Naive thymus-derived CD4-positive, alpha-beta T cell (primary cell): ENCODE results near the gene HES6. TPM values are rescaled to one million over a fixed set of nuclear protein-coding genes. Genes with fewer than 3 reads are reported as not detected.

Experiments
- ATAC-seq: fragments of 150-1000 bp; cut with Tn5 transposase; 2 replicates; pipeline ENCODE4 v1.10.0; 2021; ENCODE audit warnings: mild to moderate bottlenecking, moderate library complexity
- CTCF ChIA-PET: fragments of 350-600 bp; sonication (Branson Sonifier 250); formaldehyde crosslinking; loops from one replicate; lab custom pipeline; 2021; ENCODE audit warnings: antibody characterized with exemption; lab: Charles Lee
- POLR2A ChIA-PET: fragments of 350-600 bp; sonication (Branson Sonifier 250); formaldehyde crosslinking; loops from one replicate; lab custom pipeline; 2021; ENCODE audit warnings: antibody characterized with exemption, inconsistent platforms; lab: Charles Lee
- DNase-seq, 9 donors: peaks; one replicate each; pipeline versions ENCODE4 v3.0.0 to v3.0.0-alpha.2; 2020 to 2022; ENCODE audit warnings: mixed read lengths in 1 of 9
- H3K27ac ChIP-seq: one replicate; pipeline ENCODE4 v1.7.0; 2013; ENCODE audit warnings: mild to moderate bottlenecking, low read depth, low read length, moderate library complexity
- H3K27me3 ChIP-seq, 2 donors: one replicate each; pipeline ENCODE4 v1.7.0; 2013; ENCODE audit warnings: low read length in 2 of 2, mild to moderate bottlenecking in 2 of 2, moderate library complexity in 2 of 2; ENCODE audit not compliant: control insufficient read depth in 2 of 2, insufficient read depth in 2 of 2
- H3K36me3 ChIP-seq, 3 experiments: 1 replicate in 2 of 3; 2 replicates in 1 of 3; pipeline ENCODE4 v1.7.0; 2013; ENCODE audit warnings: low read length in 3 of 3, mild to moderate bottlenecking in 3 of 3, moderate library complexity in 1 of 3; ENCODE audit not compliant: insufficient read depth in 3 of 3, control insufficient read depth in 2 of 3
- H3K4me1 ChIP-seq, 2 donors: one replicate each; pipeline ENCODE4 v1.7.0; 2013; ENCODE audit warnings: low read length in 2 of 2, mild to moderate bottlenecking in 2 of 2, moderate library complexity in 1 of 2; ENCODE audit not compliant: control insufficient read depth in 2 of 2, insufficient read depth in 2 of 2
- H3K4me3 ChIP-seq: 2 replicates; pipeline ENCODE4 v1.7.0; 2013; ENCODE audit warnings: mild to moderate bottlenecking, low read length
- H3K9me3 ChIP-seq, 3 experiments: 1 replicate in 2 of 3; 2 replicates in 1 of 3; pipeline ENCODE4 v1.7.0; 2013; ENCODE audit warnings: low read length in 3 of 3; ENCODE audit not compliant: control insufficient read depth in 2 of 3
- H3K27ac Mint-ChIP-seq, 9 donors: one replicate each; pipeline ENCODE4 v1.8.0; 2020 to 2022; ENCODE audit warnings: mixed read lengths in 9 of 9, mild to moderate bottlenecking in 8 of 9, moderate library complexity in 5 of 9, inconsistent platforms in 2 of 9
- H3K27me3 Mint-ChIP-seq, 5 donors: one replicate each; pipeline ENCODE4 v1.8.0; 2021 to 2022; ENCODE audit warnings: mixed read lengths in 5 of 5, mild to moderate bottlenecking in 1 of 5
- H3K36me3 Mint-ChIP-seq, 5 donors: one replicate each; pipeline ENCODE4 v1.8.0; 2020 to 2022; ENCODE audit warnings: mixed read lengths in 5 of 5, mild to moderate bottlenecking in 3 of 5, inconsistent platforms in 1 of 5
- H3K4me1 Mint-ChIP-seq, 7 donors: one replicate each; pipeline ENCODE4 v1.8.0; 2020 to 2022; ENCODE audit warnings: mixed read lengths in 7 of 7, mild to moderate bottlenecking in 3 of 7, inconsistent platforms in 1 of 7
- H3K4me3 Mint-ChIP-seq, 10 donors: one replicate each; pipeline ENCODE4 v1.8.0; 2020 to 2022; ENCODE audit warnings: mild to moderate bottlenecking in 10 of 10, mixed read lengths in 10 of 10, moderate library complexity in 6 of 10, inconsistent platforms in 2 of 10
- H3K9me3 Mint-ChIP-seq, 11 donors: one replicate each; pipeline ENCODE4 v1.8.0; 2020 to 2022; ENCODE audit warnings: mixed read lengths in 11 of 11, mild to moderate bottlenecking in 4 of 11, inconsistent platforms in 1 of 11, moderate library complexity in 1 of 11
- intact Hi-C, 2 donors: fragments of 100-400 bp; cut with micrococcal nuclease; formaldehyde crosslinking; loops; one replicate each; pipeline ENCODE4 v1.15.1; 2023
- polyA plus RNA-seq, 2 donors: library from polyadenylated mRNA; unstranded; fragments of 300-500 nt; fragmentation: Illumina TruSeq; gene quantifications; one replicate each; pipeline ENCODE4 v1.2.3, GENCODE V29; 2021
- total RNA-seq, 6 experiments: library from RNA in 5 of 6; stranded (reverse) in 5 of 6; gene quantifications; 1 replicate in 5 of 6; 2 replicates in 1 of 6; pipeline ENCODE4 v1.2.3 and lab custom pipeline; 2021 to 2026

Gene HES6
- total and polyA plus RNA-seq, 7 experiments from 2014 or later, result 0.61 to 2.7 (median 1.3) TPM

DNA sequence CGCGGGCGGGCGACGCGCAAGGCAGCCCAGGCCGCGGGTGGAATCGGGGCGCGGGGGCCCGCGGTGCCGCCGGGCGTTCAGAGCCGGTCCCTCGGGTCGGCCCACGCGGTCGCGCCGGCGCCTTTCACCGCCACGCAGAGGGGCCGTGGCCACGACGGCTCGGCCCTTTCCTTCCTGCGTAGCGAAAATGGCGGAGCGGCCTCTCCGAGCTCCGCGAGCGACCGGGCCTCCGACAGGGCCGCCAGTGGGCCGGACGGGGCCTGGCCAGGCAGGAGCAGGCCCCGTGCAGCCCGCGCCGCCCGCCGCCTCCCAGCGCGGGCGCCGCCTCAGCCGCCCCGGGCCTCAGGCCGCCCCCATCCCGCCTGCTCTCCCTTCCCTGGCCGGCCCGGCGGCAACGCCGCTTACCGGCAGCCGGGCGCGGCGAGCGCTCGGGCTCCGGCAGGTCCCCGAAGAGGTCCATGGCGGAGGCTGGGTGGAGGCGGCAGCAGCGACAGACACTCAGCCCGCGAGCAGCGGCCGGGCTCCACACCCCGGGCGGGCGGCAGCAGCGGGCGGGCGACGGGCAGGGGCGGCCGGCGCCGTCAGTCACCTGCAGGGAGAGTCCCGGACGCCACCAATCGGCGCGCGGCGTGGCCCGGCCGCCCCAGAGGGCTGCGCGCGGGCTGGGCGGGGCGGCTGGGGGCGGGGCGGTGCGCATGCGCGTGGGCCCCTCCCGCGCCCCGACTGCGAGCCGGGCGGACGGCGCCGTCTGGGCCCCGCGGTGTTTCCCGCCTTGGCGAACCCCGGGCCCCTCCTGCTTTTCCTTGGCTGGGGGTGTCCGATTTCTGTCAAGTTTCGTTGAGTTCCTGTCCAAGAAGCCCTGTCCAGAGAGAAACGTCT lies 36.5 kb downstream of the HES6 start, which contains the start of gene ILKAP:
ILKAP (minus strand) TSS at position 602 of the 879 bp plus-strand sequence; CDS start at position 460, 142 bp downstream.
- peak; percentile 98 for ATAC-seq
- H3K4me3 ChIP-seq, result peak within 1 kb of the TSS; percentile 67
- Mint-ChIP-seq H3K27me3 (peaks cover 0 to 4% (median 0%) of the 10 kb centered on the region in 5 donors), H3K4me3 (peak within 1 kb of the TSS; percentile 84 to 94 (median 88)), H3K36me3 (peaks cover 0 to 9% (median 0%) of the 10 kb centered on the region in 5 donors), H3K9me3 (no peaks in the 10 kb centered on the region), H3K27ac (peak within 1 kb of the TSS; percentile 84 to 95 (median 92)), H3K4me1 (peaks cover 28 to 55% (median 43%) of the 10 kb centered on the region in 7 donors)
- DNase-seq, result peak; percentile 87 to 95 (median 92)
- ChIA-PET CTCF (interaction anchor here (1.2 kb wide), 1 partner anchor 345 kb away, joined by 3 read pairs; no protein-coding TSS in a partner anchor), POLR2A (interaction anchor here (0.6 to 2.8 kb wide), 13 partner anchors 11 to 423 kb away, joined by 3 to 17 read pairs (median 5); partner anchors contain the start of genes PER2 and SCLY)
- no peaks in the 10 kb centered on the region for H3K9me3 ChIP-seq
- H3K36me3 ChIP-seq, result no peaks in the 10 kb centered on the region
- intact Hi-C loops, result loop anchor here (1.0 to 5.0 kb wide), 9 partner anchors 28 to 511 kb away; partner anchors contain the start of genes PER2 (in 2 of the 2), ERFE (in 1 of the 2), HES6 (in 1 of the 2) and UBE2F (in 1 of the 2)
- no peaks in the 10 kb centered on the region for H3K27me3 ChIP-seq
- peaks cover 20 to 35% of the 10 kb centered on the region in 2 donors for H3K4me1 ChIP-seq
- H3K27ac ChIP-seq, result peak within 1 kb of the TSS; percentile 91

DNA sequence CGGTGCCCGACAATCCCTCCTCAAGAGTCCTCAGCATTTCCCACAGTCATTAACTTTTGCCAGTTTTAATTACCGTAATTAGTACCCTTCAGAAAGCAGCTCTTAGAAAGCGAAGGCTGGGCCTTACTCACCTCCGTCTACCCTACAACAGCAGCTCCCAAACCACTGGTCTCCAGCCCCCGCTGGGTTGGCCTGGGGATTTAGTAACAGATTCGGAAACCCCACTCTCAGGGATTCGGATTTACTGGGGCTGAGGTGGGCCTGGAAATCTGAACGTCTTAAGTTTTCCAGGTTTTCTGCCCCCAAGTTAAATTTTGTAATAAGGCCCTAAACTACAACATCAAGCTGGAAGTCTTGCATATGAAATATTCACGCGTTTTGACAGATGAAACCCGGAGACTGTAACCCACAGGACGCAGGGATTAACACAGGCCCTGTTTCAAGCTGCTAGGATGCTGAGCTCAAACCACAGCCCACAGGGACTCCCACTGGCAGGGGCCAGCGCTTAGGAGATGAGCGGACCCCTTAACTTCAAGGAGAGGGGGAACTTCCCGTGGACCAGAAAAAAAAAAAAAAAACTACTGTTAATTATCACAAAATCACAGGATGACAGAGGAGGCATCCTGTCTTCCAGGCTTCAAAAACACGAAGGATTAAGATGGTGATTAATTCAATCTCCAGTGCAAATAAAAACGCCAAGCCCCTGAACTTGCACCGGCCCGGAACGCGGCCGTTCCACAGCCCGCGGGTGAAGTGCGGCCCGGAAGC lies 37.3 kb downstream of the HES6 start:
- CTCF ChIA-PET, result interaction anchor here (1.2 kb wide), 1 partner anchor 344 kb away, joined by 3 read pairs; no protein-coding TSS in a partner anchor
- Mint-ChIP-seq H3K36me3 (peaks cover 0 to 9% (median 0%) of the 10 kb centered on the region in 5 donors), H3K9me3 (no peaks in the 10 kb centered on the region), H3K4me1 (peaks cover 32 to 62% (median 50%) of the 10 kb centered on the region in 7 donors), H3K27ac (peak overlapping the region; percentile 83 to 95 (median 89)), H3K27me3 (peaks cover 0 to 4% (median 0%) of the 10 kb centered on the region in 5 donors), H3K4me3 (peak overlapping the region; percentile 83 to 94 (median 88))
- no peaks in the 10 kb centered on the region for H3K36me3 ChIP-seq
- POLR2A ChIA-PET, result interaction anchor here (0.6 to 2.8 kb wide), 15 partner anchors 9 to 422 kb away, joined by 3 to 17 read pairs (median 3); partner anchors contain the start of genes PER2 and SCLY
- peak in 3 of 9 donors; percentile 8 to 25 (median 11) for DNase-seq
- H3K27me3 ChIP-seq, result no peaks in the 10 kb centered on the region
- peaks cover 20 to 35% of the 10 kb centered on the region in 2 donors for H3K4me1 ChIP-seq
- ATAC-seq, result no peak
- peak overlapping the region; percentile 91 for H3K27ac ChIP-seq
- H3K9me3 ChIP-seq, result no peaks in the 10 kb centered on the region
- intact Hi-C loops, result loop anchor here (1.0 to 5.0 kb wide), 9 partner anchors 29 to 510 kb away; partner anchors contain the start of genes PER2 (in 2 of the 2), ERFE (in 1 of the 2), HES6 (in 1 of the 2) and UBE2F (in 1 of the 2)
- peak overlapping the region; percentile 67 for H3K4me3 ChIP-seq

DNA sequence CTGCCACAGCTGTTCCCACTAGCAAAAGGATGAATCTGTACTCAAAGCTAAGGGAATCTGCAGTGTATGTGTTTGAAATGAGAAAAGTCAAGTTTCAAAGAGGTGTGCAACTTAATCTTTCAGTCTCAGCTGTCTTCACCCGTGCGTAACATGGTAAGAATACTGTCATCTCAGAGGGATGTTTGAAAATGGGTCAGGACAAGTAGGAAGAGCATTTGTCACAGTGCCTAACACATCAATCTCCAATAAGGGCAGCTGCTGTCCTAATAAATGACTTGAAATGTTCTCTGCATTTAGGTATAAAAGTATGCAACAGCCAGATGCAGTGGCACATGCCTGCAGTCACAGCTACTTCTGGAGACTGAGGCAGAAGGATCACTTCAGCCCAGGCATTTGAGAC lies 49.4 kb downstream of the HES6 start:
- DNase-seq (no peak), ATAC-seq (no peak)
- H3K4me3 ChIP-seq, result no peak overlapping the region
- ChIA-PET CTCF (no interaction called here), POLR2A (interaction anchor here (0.6 to 1.5 kb wide), 3 partner anchors 9 to 185 kb away, joined by 3 to 5 read pairs (median 5); no protein-coding TSS in a partner anchor)
- H3K9me3 ChIP-seq, result no peaks in the 10 kb centered on the region
- no peaks in the 10 kb centered on the region for H3K27me3 ChIP-seq
- no peak overlapping the region for H3K27ac ChIP-seq
- Mint-ChIP-seq H3K27me3 (no peaks in the 10 kb centered on the region), H3K4me1 (peaks cover 0 to 7% (median 3%) of the 10 kb centered on the region in 7 donors), H3K9me3 (no peaks in the 10 kb centered on the region), H3K27ac (no peak overlapping the region), H3K36me3 (peaks cover 12 to 68% (median 41%) of the 10 kb centered on the region in 5 donors), H3K4me3 (no peak overlapping the region)
- peaks cover 0 to 4% of the 10 kb centered on the region in 2 donors for H3K4me1 ChIP-seq
- intact Hi-C loops, result no loop called here
- H3K36me3 ChIP-seq, result peaks cover 31 to 87% (median 40%) of the 10 kb centered on the region in 3 experiments

Other genes with a start within 250 kb of the HES6 start
- gene SCLY, start 179.0 kb downstream of the HES6 start, total RNA-seq, result 10 to 100 TPM; 16.1 to 47.3 (median 29.1) TPM
- gene SCLY, start 179.0 kb downstream of the HES6 start, polyA plus RNA-seq, result 10 to 100 TPM; 12.2 to 14.1 TPM
- under 1 TPM in 4 of 5 experiments, not detected in 1; 0.07 to 0.35 (median 0.31) TPM for gene ESPNL, start 139.7 kb downstream of the HES6 start, total RNA-seq
- not detected for gene ESPNL, start 139.7 kb downstream of the HES6 start, polyA plus RNA-seq
- not detected for gene KLHL30, start 101.4 kb downstream of the HES6 start, total RNA-seq
- gene KLHL30, start 101.4 kb downstream of the HES6 start, polyA plus RNA-seq, result not detected
- under 1 TPM in 2 of 5 experiments, not detected in 3; 0.29 to 0.31 TPM for gene ERFE, start 81.1 kb downstream of the HES6 start, total RNA-seq
- gene ERFE, start 81.1 kb downstream of the HES6 start, polyA plus RNA-seq, result not detected
- 100 to 1,000 TPM in 2 of 5 experiments, 10 to 100 TPM in 3; 68.1 to 126 (median 90.9) TPM for gene ILKAP, start 36.3 kb downstream of the HES6 start, total RNA-seq
- 10 to 100 TPM; 40.6 to 48.1 TPM for gene ILKAP, start 36.3 kb downstream of the HES6 start, polyA plus RNA-seq
- gene PER2, start 48.6 kb upstream of the HES6 start, total RNA-seq, result 10 to 100 TPM; 13.5 to 28.6 (median 14.3) TPM
- gene PER2, start 48.6 kb upstream of the HES6 start, polyA plus RNA-seq, result 10 to 100 TPM in 1 of 2 donors, 1 to 10 TPM in 1; 7.0 to 10.1 TPM
- gene TRAF3IP1, start 80.5 kb upstream of the HES6 start, total RNA-seq, result 10 to 100 TPM in 2 of 5 experiments, 1 to 10 TPM in 3; 6.2 to 13.3 (median 9.4) TPM
- gene TRAF3IP1, start 80.5 kb upstream of the HES6 start, polyA plus RNA-seq, result 1 to 10 TPM; 4.3 to 5.7 TPM
- 10 to 100 TPM; 25.0 to 55.2 (median 33.1) TPM for gene ASB1, start 186.9 kb upstream of the HES6 start, total RNA-seq
- 10 to 100 TPM; 17.5 to 29.3 TPM for gene ASB1, start 186.9 kb upstream of the HES6 start, polyA plus RNA-seq